Thyroid gland (tissue), 4 donors: ENCODE results near the gene LST1. TPM values are rescaled to one million over a fixed set of nuclear protein-coding genes. Genes with fewer than 3 reads are reported as not detected.

Experiments used
- DNase-seq, 2 donors: peaks; one replicate each; pipeline ENCODE4 v3.0.0-alpha.2; 2019
- H3K27ac ChIP-seq, 3 donors: fragments of 200-600 bp; sonication (generic); 1 replicate in 2 of 3; 2 replicates in 1 of 3; pipeline ENCODE4 v1.5.1; 2016 to 2019; ENCODE audit warnings: mild to moderate bottlenecking in 1 of 3, moderate library complexity in 1 of 3
- H3K27me3 ChIP-seq: fragments of 200-600 bp; sonication (generic); one replicate; pipeline ENCODE4 v1.5.1; 2019
- H3K36me3 ChIP-seq, 2 donors: fragments of 200-600 bp; sonication (generic); one replicate each; pipeline ENCODE4 v1.5.1; 2016 to 2019
- H3K4me1 ChIP-seq, 2 donors: fragments of 200-600 bp; sonication (generic); one replicate each; pipeline ENCODE4 v1.5.1; 2017 to 2019
- H3K4me3 ChIP-seq, 3 donors: fragments of 200-600 bp; sonication (generic); replicated peaks in 1 of 3; 1 replicate in 2 of 3; 2 replicates in 1 of 3; pipeline ENCODE4 v1.5.1; 2016; ENCODE audit warnings: mild to moderate bottlenecking in 1 of 3
- H3K9me3 ChIP-seq: fragments of 200-600 bp; sonication (generic); one replicate; pipeline ENCODE4 v1.5.1; 2017
- POLR2A ChIP-seq, 2 donors: fragments of 450-650 bp; IDR thresholded peaks; one replicate each; pipeline ENCODE4 v1.6.1; 2017; ENCODE audit warnings: antibody characterized with exemption in 2 of 2, mild to moderate bottlenecking in 2 of 2, moderate library complexity in 1 of 2
- WGBS, 2 donors: methylation state at CpG; one replicate each; pipeline ENCODE4 v1.1.5; 2017; 5-methylcytosine and 5-hydroxymethylcytosine counted together
- intact Hi-C: fragments of 100-400 bp; cut with DNase I; formaldehyde crosslinking; loops from one replicate; pipeline ENCODE4 v1.15.1; 2023
- total RNA-seq, 4 donors: library from RNA; depleted of rRNA; stranded (reverse); fragments of >200 nt; gene quantifications; one replicate each; pipeline ENCODE4 v1.2.3, GENCODE V29; 2016
- TF ChIP-seq, protein P1 (sequence below), 6 experiments: fragments of 200-600 bp in 3 of 6; fragments of 450-650 bp in 3 of 6; sonication (generic) in 3 of 6; IDR thresholded peaks; one replicate each; pipeline ENCODE4 v1.5.1; 2016 to 2019; ENCODE audit warnings: antibody characterized with exemption in 6 of 6, mild to moderate bottlenecking in 2 of 6, inconsistent platforms in 1 of 6, moderate library complexity in 1 of 6

Gene LST1
- total RNA-seq, 4 donors from 2014 or later = 2.5 to 23.4 (median 3.2) TPM; not detected in 1

GRCh38 chr6:31632279-31632946, 46.3 kb downstream of the LST1 start:
- H3K4me3 ChIP-seq = no peak overlapping the region
- TF ChIP-seq, protein P1, sequence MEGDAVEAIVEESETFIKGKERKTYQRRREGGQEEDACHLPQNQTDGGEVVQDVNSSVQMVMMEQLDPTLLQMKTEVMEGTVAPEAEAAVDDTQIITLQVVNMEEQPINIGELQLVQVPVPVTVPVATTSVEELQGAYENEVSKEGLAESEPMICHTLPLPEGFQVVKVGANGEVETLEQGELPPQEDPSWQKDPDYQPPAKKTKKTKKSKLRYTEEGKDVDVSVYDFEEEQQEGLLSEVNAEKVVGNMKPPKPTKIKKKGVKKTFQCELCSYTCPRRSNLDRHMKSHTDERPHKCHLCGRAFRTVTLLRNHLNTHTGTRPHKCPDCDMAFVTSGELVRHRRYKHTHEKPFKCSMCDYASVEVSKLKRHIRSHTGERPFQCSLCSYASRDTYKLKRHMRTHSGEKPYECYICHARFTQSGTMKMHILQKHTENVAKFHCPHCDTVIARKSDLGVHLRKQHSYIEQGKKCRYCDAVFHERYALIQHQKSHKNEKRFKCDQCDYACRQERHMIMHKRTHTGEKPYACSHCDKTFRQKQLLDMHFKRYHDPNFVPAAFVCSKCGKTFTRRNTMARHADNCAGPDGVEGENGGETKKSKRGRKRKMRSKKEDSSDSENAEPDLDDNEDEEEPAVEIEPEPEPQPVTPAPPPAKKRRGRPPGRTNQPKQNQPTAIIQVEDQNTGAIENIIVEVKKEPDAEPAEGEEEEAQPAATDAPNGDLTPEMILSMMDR (IDR thresholded peaks at IDR 0.05) = no peak
- TF ChIP-seq POLR2A (IDR thresholded peaks at IDR 0.05) = no peak
- WGBS, 2 donors = 93% methylated on average over 24 to 26 of the region's 26 CpGs
- H3K27ac ChIP-seq = no peak overlapping the region
- intact Hi-C loops = no loop called here
- no peaks in the 10 kb centered on the region for H3K27me3 ChIP-seq
- H3K4me1 ChIP-seq = no peaks in the 10 kb centered on the region
- H3K9me3 ChIP-seq = no peaks in the 10 kb centered on the region
- H3K36me3 ChIP-seq = peaks cover 95 to 99% of the 10 kb centered on the region in 2 donors
- no peak for DNase-seq

GRCh38 chr6:31633447-31633846, 47.4 kb downstream of the LST1 start:
- intact Hi-C loops = no loop called here
- peaks cover 88 to 96% of the 10 kb centered on the region in 2 donors for H3K36me3 ChIP-seq
- no peak overlapping the region for H3K4me3 ChIP-seq
- no peaks in the 10 kb centered on the region for H3K9me3 ChIP-seq
- 84 to 93% methylated on average over 6 to 7 of the region's 7 CpGs for WGBS, 2 donors
- no peaks in the 10 kb centered on the region for H3K4me1 ChIP-seq
- no peaks in the 10 kb centered on the region for H3K27me3 ChIP-seq
- no peak for DNase-seq
- H3K27ac ChIP-seq = no peak overlapping the region
- TF ChIP-seq, protein P1 (IDR thresholded peaks at IDR 0.05) = no peak
- no peak for TF ChIP-seq POLR2A (IDR thresholded peaks at IDR 0.05)

DNA sequence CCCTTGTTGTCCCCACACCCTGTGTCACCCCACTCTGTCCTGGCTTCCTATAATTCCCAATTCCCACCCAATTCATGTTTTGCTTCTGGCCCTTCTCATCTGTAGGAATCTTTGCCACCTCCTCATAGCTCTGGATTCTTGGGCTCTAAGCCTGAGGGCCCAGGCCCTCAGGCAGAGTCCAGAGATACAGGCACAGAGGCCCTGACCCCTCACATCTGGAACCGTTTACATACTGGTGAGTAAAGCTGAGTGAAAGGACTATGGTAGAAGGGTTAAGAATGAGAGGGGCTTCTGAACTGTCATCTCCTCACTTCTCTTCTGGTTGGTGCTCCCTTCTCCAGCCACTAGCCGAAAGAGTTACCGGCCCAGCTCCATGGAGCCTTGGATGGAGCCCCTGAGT, 48.1 kb downstream of the LST1 start:
- no peaks in the 10 kb centered on the region for H3K4me1 ChIP-seq
- no peak overlapping the region for H3K27ac ChIP-seq
- no peaks in the 10 kb centered on the region for H3K9me3 ChIP-seq
- no peak for DNase-seq
- H3K27me3 ChIP-seq = no peaks in the 10 kb centered on the region
- intact Hi-C loops = no loop called here
- peaks cover 87 to 93% of the 10 kb centered on the region in 2 donors for H3K36me3 ChIP-seq
- H3K4me3 ChIP-seq = no peak overlapping the region
- TF ChIP-seq, protein P1 (IDR thresholded peaks at IDR 0.05) = no peak
- no peak for TF ChIP-seq POLR2A (IDR thresholded peaks at IDR 0.05)
- 91 to 94% methylated on average over 3 of the region's 3 CpGs for WGBS, 2 donors

- H3K27ac ChIP-seq = no peak overlapping the region
- TF ChIP-seq POLR2A (IDR thresholded peaks at IDR 0.05) = no peak
- TF ChIP-seq, protein P1 (IDR thresholded peaks at IDR 0.05) = no peak
- H3K4me1 ChIP-seq = no peaks in the 10 kb centered on the region
- no peaks in the 10 kb centered on the region for H3K9me3 ChIP-seq
- peaks cover 87 to 93% of the 10 kb centered on the region in 2 donors for H3K36me3 ChIP-seq
- intact Hi-C loops = no loop called here
- no peak overlapping the region for H3K4me3 ChIP-seq
- no peaks in the 10 kb centered on the region for H3K27me3 ChIP-seq
- DNase-seq = no peak
- 80 to 87% methylated on average over 10 to 11 of the region's 11 CpGs for WGBS, 2 donors
Measured at GRCh38 chr6:31634969-31635575, 49.0 kb downstream of the LST1 start.
